ENCODE data around the gene FFAR2.
A peak's percentile ranks its signal among the peaks of the same experiment; 100 is the strongest.
"Not testable (repeated sequence)": the region's sequence is repeated elsewhere in the genome, so short reads cannot be mapped to it uniquely, and the experiment has no call there.

The FFAR2 gene

GRCh38 chr19:35457173-35457572 is 9.1 kb downstream of the FFAR2 start:
- DNase-seq (ENCODE audit: low spot score): no peak

- DNase-seq (ENCODE audit: low spot score): no peak
These were observed 10.1 kb downstream of the FFAR2 start for GRCh38 chr19:35458192-35458591.

- DNase-seq (ENCODE audit: low spot score): no peak
These were observed 10.8 kb downstream of the FFAR2 start for GRCh38 chr19:35458731-35459391.

- DNase-seq (ENCODE audit: low spot score): no peak
These were observed 11.5 kb downstream of the FFAR2 start for GRCh38 chr19:35459414-35460082.

- DNase-seq (ENCODE audit: low spot score): no peak
These were observed 12.6 kb downstream of the FFAR2 start for GRCh38 chr19:35460608-35461007.

GRCh38 chr19:35461060-35461459 is 13.0 kb downstream of the FFAR2 start:
- DNase-seq (ENCODE audit: low spot score): no peak

- not testable (repeated sequence) for DNase-seq (ENCODE audit: low spot score)
These were observed 13.7 kb downstream of the FFAR2 start for GRCh38 chr19:35461788-35462187.

GRCh38 chr19:35462476-35462953 is 14.5 kb downstream of the FFAR2 start:
- DNase-seq (ENCODE audit: low spot score): no peak

GRCh38 chr19:35462956-35463355 is 14.9 kb downstream of the FFAR2 start:
- not testable (repeated sequence) for DNase-seq (ENCODE audit: low spot score)

GRCh38 chr19:35466259-35466658 is 18.2 kb downstream of the FFAR2 start:
- no peak for DNase-seq (ENCODE audit: low spot score)

- DNase-seq (ENCODE audit: low spot score): peak; percentile 73
These were observed 20.6 kb downstream of the FFAR2 start for GRCh38 chr19:35468637-35469036.

GRCh38 chr19:35470128-35470527 is 22.1 kb downstream of the FFAR2 start:
- no peak for DNase-seq (ENCODE audit: low spot score)

- not testable (repeated sequence) for DNase-seq (ENCODE audit: low spot score)
These were observed 23.0 kb downstream of the FFAR2 start for GRCh38 chr19:35471075-35471474.

- DNase-seq (ENCODE audit: low spot score): no peak
These were observed 23.9 kb downstream of the FFAR2 start for GRCh38 chr19:35471946-35472345.

GRCh38 chr19:35474104-35474503 is 26.0 kb downstream of the FFAR2 start:
- DNase-seq (ENCODE audit: low spot score): no peak

- not testable (repeated sequence) for DNase-seq (ENCODE audit: low spot score)
These were observed 26.5 kb downstream of the FFAR2 start for GRCh38 chr19:35474594-35474993.

GRCh38 chr19:35476149-35476548 is 28.1 kb downstream of the FFAR2 start:
- DNase-seq (ENCODE audit: low spot score): no peak

GRCh38 chr19:35478794-35479677 is 31.0 kb downstream of the FFAR2 start:
- peak; percentile 67 for DNase-seq (ENCODE audit: low spot score)

GRCh38 chr19:35483089-35483488 is 35.0 kb downstream of the FFAR2 start:
- DNase-seq (ENCODE audit: low spot score): no peak

GRCh38 chr19:35484252-35485036 is 36.4 kb downstream of the FFAR2 start:
- no peak for DNase-seq (ENCODE audit: low spot score)

- no peak for DNase-seq (ENCODE audit: low spot score)
These were observed 38.2 kb downstream of the FFAR2 start for GRCh38 chr19:35486268-35486708.
